VCaP (cell line): ENCODE measurements around the gene CTNND1.

Experiments
- H3K27ac ChIP-seq: fragments of 450-650 bp; 2 replicates; pipeline ENCODE4 v1.5.1; 2017
- CTCF ChIP-seq: fragments of 450-650 bp; conservative IDR thresholded peaks from 2 replicates; pipeline ENCODE4 v1.5.1; 2017; ENCODE audit warnings: mild to moderate bottlenecking, moderate library complexity

CTNND1 gene

DNA sequence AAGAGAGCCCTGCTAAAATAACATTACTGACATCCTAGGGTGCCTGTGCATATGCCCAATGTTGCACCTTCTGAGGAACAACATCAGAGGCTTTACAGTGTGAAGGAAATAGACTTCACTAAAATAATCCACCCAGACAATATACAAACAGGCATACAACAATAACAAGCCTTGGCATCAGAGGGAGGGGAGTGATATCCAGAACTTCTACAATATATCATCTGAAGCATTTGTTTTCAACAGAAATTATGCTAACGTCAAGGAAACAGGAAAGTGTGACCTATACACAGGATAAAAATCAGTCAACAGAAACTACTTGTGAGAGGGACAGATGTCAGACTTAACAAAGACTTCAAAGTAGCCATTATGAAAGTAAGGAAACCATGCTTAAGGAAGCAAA lies 81.3 kb downstream of the CTNND1 start:
- H3K27ac ChIP-seq = no peak overlapping the region
- no peak for TF ChIP-seq CTCF

DNA sequence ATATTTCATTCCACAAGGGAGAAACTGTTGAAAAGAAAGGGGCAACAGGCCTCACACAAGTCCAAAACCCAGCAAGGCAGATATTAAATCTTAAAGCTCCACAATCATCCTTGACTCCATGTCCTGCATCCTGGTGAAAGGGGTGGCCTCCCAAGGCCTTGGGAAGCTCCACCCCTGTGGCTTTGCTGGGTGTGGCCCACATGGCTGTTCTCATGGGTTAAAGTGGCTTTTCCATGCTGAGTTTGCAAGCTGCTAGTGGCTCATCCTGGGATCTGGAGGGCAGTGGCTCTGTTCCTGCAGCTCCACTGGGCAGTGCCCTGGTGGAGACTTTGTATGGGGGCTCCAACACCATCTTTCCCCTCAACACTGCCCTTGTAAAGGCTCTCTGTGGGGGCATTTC lies 106.4 kb downstream of the CTNND1 start:
- no peak overlapping the region for H3K27ac ChIP-seq
- TF ChIP-seq CTCF = no peak

DNA sequence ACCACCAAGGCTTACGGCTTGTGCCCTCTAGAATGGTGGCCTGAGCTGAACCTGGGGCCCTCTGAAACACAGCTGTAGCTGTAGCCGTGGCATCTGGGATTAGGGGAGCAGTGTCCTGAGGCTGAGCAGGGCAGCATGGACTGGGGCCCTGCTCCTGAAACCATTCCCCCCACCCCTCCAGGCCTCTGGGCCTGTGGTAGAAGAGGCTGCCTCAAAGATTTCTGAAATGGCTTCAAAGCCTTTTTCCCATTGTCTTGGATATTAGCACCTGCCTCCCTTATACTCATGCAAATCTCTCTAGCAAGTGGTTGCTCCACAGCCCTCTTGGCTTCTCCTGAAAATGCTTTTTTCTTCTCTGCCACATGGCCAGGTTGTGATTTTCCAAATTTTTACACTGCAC lies 106.9 kb downstream of the CTNND1 start:
- no peak for TF ChIP-seq CTCF
- no peak overlapping the region for H3K27ac ChIP-seq
